Activated CD4-positive, alpha-beta T cell treated with anti-CD3 and anti-CD28 coated beads, Interleukin-2, amount 10 ng/mL, durations not matched to agents 7 days and 5 days (primary cell): ENCODE measurements around the gene ECE2. TPM values are rescaled to one million over a fixed set of nuclear protein-coding genes. Genes with fewer than 3 reads are reported as not detected.
A peak's percentile ranks its signal among the peaks of the same experiment; 100 is the strongest.

Source experiments
- CTCF ChIA-PET: fragments of 350-600 bp; sonication (Branson Sonifier 250); formaldehyde crosslinking; loops from one replicate; lab custom pipeline; 2021; ENCODE audit warnings: antibody characterized with exemption; lab: Charles Lee
- POLR2A ChIA-PET: fragments of 350-600 bp; sonication (Branson Sonifier 250); formaldehyde crosslinking; loops from one replicate; lab custom pipeline; 2021; ENCODE audit warnings: antibody characterized with exemption; lab: Charles Lee
- DNase-seq: peaks from one replicate; pipeline ENCODE4 v3.0.0-alpha.2; 2020
- H3K27ac Mint-ChIP-seq: one replicate; pipeline ENCODE4 v1.8.0; 2021; ENCODE audit warnings: mild to moderate bottlenecking, moderate library complexity, mixed read lengths
- H3K27me3 Mint-ChIP-seq: one replicate; pipeline ENCODE4 v1.8.0; 2021; ENCODE audit warnings: mixed read lengths
- H3K36me3 Mint-ChIP-seq: one replicate; pipeline ENCODE4 v1.8.0; 2021; ENCODE audit warnings: low read depth, mixed read lengths
- H3K4me1 Mint-ChIP-seq: one replicate; pipeline ENCODE4 v1.8.0; 2021; ENCODE audit warnings: mixed read lengths
- H3K4me3 Mint-ChIP-seq: one replicate; pipeline ENCODE4 v1.8.0; 2021; ENCODE audit warnings: mild to moderate bottlenecking, moderate library complexity, mixed read lengths
- H3K9me3 Mint-ChIP-seq: one replicate; pipeline ENCODE4 v1.8.0; 2021; ENCODE audit warnings: mixed read lengths
- total RNA-seq, 2 experiments: library from RNA; stranded (reverse); gene quantifications; one replicate each; pipeline ENCODE4 v1.2.3, GENCODE V29; 2021

Gene ECE2
- total RNA-seq, 2 experiments from 2014 or later = not detected

- ChIA-PET POLR2A (no interaction called here), CTCF (interaction anchor here (0.9 to 1.8 kb wide), 3 partner anchors 10 to 38 kb away, joined by 4 to 6 read pairs (median 4); partner anchors contain the start of gene FAM131A)
- H3K36me3 Mint-ChIP-seq = peaks cover 86% of the 10 kb centered on the region
- H3K27me3 Mint-ChIP-seq = no peaks in the 10 kb centered on the region
- no peak overlapping the region for H3K27ac Mint-ChIP-seq
- H3K4me3 Mint-ChIP-seq = no peak overlapping the region
- no peaks in the 10 kb centered on the region for H3K9me3 Mint-ChIP-seq
- no peak for DNase-seq
- peaks cover 4% of the 10 kb centered on the region for H3K4me1 Mint-ChIP-seq
Observed at GRCh38 chr3:184325715-184326369, 50.0 kb downstream of the ECE2 start.

- Mint-ChIP-seq H3K4me3 (no peak overlapping the region), H3K4me1 (peaks cover 2% of the 10 kb centered on the region), H3K27ac (no peak overlapping the region), H3K9me3 (no peaks in the 10 kb centered on the region), H3K27me3 (no peaks in the 10 kb centered on the region), H3K36me3 (peaks cover 89% of the 10 kb centered on the region)
- DNase-seq = no peak
- ChIA-PET CTCF (interaction anchor here (1.3 to 1.8 kb wide), 3 partner anchors 10 to 15 kb away, joined by 3 to 10 read pairs (median 6); partner anchors contain the start of gene FAM131A), POLR2A (no interaction called here)
Observed at GRCh38 chr3:184327171-184327570, 51.3 kb downstream of the ECE2 start.

GRCh38 chr3:184328516-184328915 lies 52.7 kb downstream of the ECE2 start:
- H3K27ac Mint-ChIP-seq = no peak overlapping the region
- ChIA-PET POLR2A (no interaction called here), CTCF (interaction anchor here (0.6 to 0.8 kb wide), 2 partner anchors 34 to 209 kb away, joined by 3 read pairs; no protein-coding TSS in a partner anchor)
- H3K27me3 Mint-ChIP-seq = no peaks in the 10 kb centered on the region
- H3K36me3 Mint-ChIP-seq = peaks cover 90% of the 10 kb centered on the region
- H3K9me3 Mint-ChIP-seq = no peaks in the 10 kb centered on the region
- peaks cover 15% of the 10 kb centered on the region for H3K4me1 Mint-ChIP-seq
- no peak overlapping the region for H3K4me3 Mint-ChIP-seq
- no peak for DNase-seq

- H3K27ac Mint-ChIP-seq = peak overlapping the region; percentile 33
- H3K4me3 Mint-ChIP-seq = no peak overlapping the region
- ChIA-PET POLR2A (no interaction called here), CTCF (interaction anchor here (1.3 kb wide), 1 partner anchor 12 kb away, joined by 4 read pairs; no protein-coding TSS in a partner anchor)
- H3K4me1 Mint-ChIP-seq = peaks cover 43% of the 10 kb centered on the region
- no peaks in the 10 kb centered on the region for H3K27me3 Mint-ChIP-seq
- peaks cover 62% of the 10 kb centered on the region for H3K36me3 Mint-ChIP-seq
- H3K9me3 Mint-ChIP-seq = no peaks in the 10 kb centered on the region
- DNase-seq = no peak
Observed at GRCh38 chr3:184332370-184333090, 56.7 kb downstream of the ECE2 start.

GRCh38 chr3:184333190-184333589 lies 57.4 kb downstream of the ECE2 start:
- DNase-seq = no peak
- H3K36me3 Mint-ChIP-seq = peaks cover 56% of the 10 kb centered on the region
- H3K27me3 Mint-ChIP-seq = no peaks in the 10 kb centered on the region
- peak overlapping the region; percentile 69 for H3K27ac Mint-ChIP-seq
- no peak overlapping the region for H3K4me3 Mint-ChIP-seq
- ChIA-PET POLR2A (no interaction called here), CTCF (interaction anchor here (1.3 kb wide), 1 partner anchor 13 kb away, joined by 4 read pairs; no protein-coding TSS in a partner anchor)
- peaks cover 49% of the 10 kb centered on the region for H3K4me1 Mint-ChIP-seq
- H3K9me3 Mint-ChIP-seq = no peaks in the 10 kb centered on the region

GRCh38 chr3:184333700-184334099 lies 57.9 kb downstream of the ECE2 start:
- Mint-ChIP-seq H3K4me3 (no peak overlapping the region), H3K27ac (peak overlapping the region; percentile 69), H3K36me3 (peaks cover 51% of the 10 kb centered on the region), H3K9me3 (no peaks in the 10 kb centered on the region), H3K27me3 (no peaks in the 10 kb centered on the region), H3K4me1 (peaks cover 51% of the 10 kb centered on the region)
- ChIA-PET CTCF (interaction anchor here (1.3 kb wide), 1 partner anchor 13 kb away, joined by 4 read pairs; no protein-coding TSS in a partner anchor), POLR2A (no interaction called here)
- DNase-seq = no peak

GRCh38 chr3:184334470-184335158 lies 58.8 kb downstream of the ECE2 start:
- Mint-ChIP-seq H3K9me3 (no peaks in the 10 kb centered on the region), H3K36me3 (peaks cover 42% of the 10 kb centered on the region), H3K27me3 (no peaks in the 10 kb centered on the region), H3K4me3 (peak overlapping the region; percentile 6), H3K27ac (peak overlapping the region; percentile 69), H3K4me1 (peaks cover 54% of the 10 kb centered on the region)
- ChIA-PET POLR2A (no interaction called here), CTCF (no interaction called here)
- DNase-seq = peak; percentile 34

GRCh38 chr3:184335291-184335660 lies 59.5 kb downstream of the ECE2 start:
- Mint-ChIP-seq H3K27me3 (no peaks in the 10 kb centered on the region), H3K4me3 (peak overlapping the region; percentile 73), H3K36me3 (peaks cover 38% of the 10 kb centered on the region), H3K27ac (peak overlapping the region; percentile 87), H3K9me3 (no peaks in the 10 kb centered on the region), H3K4me1 (peaks cover 54% of the 10 kb centered on the region)
- ChIA-PET CTCF (interaction anchor here (0.8 to 1.0 kb wide), 2 partner anchors 17 to 19 kb away, joined by 4 to 5 read pairs; no protein-coding TSS in a partner anchor), POLR2A (no interaction called here)
- DNase-seq = no peak

- Mint-ChIP-seq H3K27ac (peak overlapping the region; percentile 88), H3K27me3 (no peaks in the 10 kb centered on the region), H3K36me3 (peaks cover 35% of the 10 kb centered on the region), H3K9me3 (no peaks in the 10 kb centered on the region), H3K4me3 (peak overlapping the region; percentile 73), H3K4me1 (peaks cover 54% of the 10 kb centered on the region)
- CTCF ChIA-PET = interaction anchor here (0.8 to 2.0 kb wide), 3 partner anchors 10 to 20 kb away, joined by 4 to 8 read pairs (median 5); no protein-coding TSS in a partner anchor
- POLR2A ChIA-PET = no interaction called here
- DNase-seq = peak; percentile 83
Observed at GRCh38 chr3:184335661-184336546, 60.1 kb downstream of the ECE2 start.

- POLR2A ChIA-PET = no interaction called here
- H3K9me3 Mint-ChIP-seq = no peaks in the 10 kb centered on the region
- peak overlapping the region; percentile 73 for H3K4me3 Mint-ChIP-seq
- H3K4me1 Mint-ChIP-seq = peaks cover 54% of the 10 kb centered on the region
- peaks cover 27% of the 10 kb centered on the region for H3K36me3 Mint-ChIP-seq
- CTCF ChIA-PET = interaction anchor here (0.8 to 2.0 kb wide), 3 partner anchors 9 to 11 kb away, joined by 4 to 8 read pairs (median 6); no protein-coding TSS in a partner anchor
- peak overlapping the region; percentile 88 for H3K27ac Mint-ChIP-seq
- H3K27me3 Mint-ChIP-seq = no peaks in the 10 kb centered on the region
- DNase-seq = no peak
Observed at GRCh38 chr3:184336547-184337398, 61.0 kb downstream of the ECE2 start.

- Mint-ChIP-seq H3K36me3 (peaks cover 21% of the 10 kb centered on the region), H3K27me3 (no peaks in the 10 kb centered on the region), H3K4me3 (peak within 1 kb of the TSS; percentile 73), H3K9me3 (no peaks in the 10 kb centered on the region), H3K27ac (peak within 1 kb of the TSS; percentile 88), H3K4me1 (peaks cover 50% of the 10 kb centered on the region)
- CTCF ChIA-PET = interaction anchor here (0.8 to 2.0 kb wide), 4 partner anchors 9 to 17 kb away, joined by 4 to 8 read pairs (median 6); no protein-coding TSS in a partner anchor
- no peak for DNase-seq
- POLR2A ChIA-PET = no interaction called here
Observed at GRCh38 chr3:184337399-184337714, 61.5 kb downstream of the ECE2 start, which contains the start of gene FAM131A. TSS of gene FAM131A (plus strand) at chr3:184337600. CDS start at chr3:184337631, 31 bp downstream.
